ENCODE measurements around the gene HEPACAM2.

Gene HEPACAM2

GRCh38 chr7:93185303-93186027, 40.8 kb downstream of the HEPACAM2 start:
- no peak for TF ChIP-seq Cebpa-rat (IDR thresholded peaks at IDR 0.05)
- no peak overlapping the region for H3K4me3 ChIP-seq

GRCh38 chr7:93179173-93179572, 47.1 kb downstream of the HEPACAM2 start:
- peaks cover 0 to 5% (median 0%) of the 10 kb centered on the region in 11 experiments; a peak in 3 of 22 replicates for H3K9me3 ChIP-seq (replicated peaks in 1 of 11)
- TF ChIP-seq Cebpa-rat (IDR thresholded peaks at IDR 0.05) = no peak
- H4K20me1 ChIP-seq = no peaks in the 10 kb centered on the region
- H3K4me3 ChIP-seq = no peak overlapping the region
- no peak overlapping the region for H3K9ac ChIP-seq
- H3K4me2 ChIP-seq = no peak overlapping the region
- H3K27ac ChIP-seq = no peak overlapping the region
- no peaks in the 10 kb centered on the region for H3K4me1 ChIP-seq
- no peaks in the 10 kb centered on the region for H3K27me3 ChIP-seq
- no peaks in the 10 kb centered on the region for H3K36me3 ChIP-seq

More at GRCh38 chr7:93185303-93186027, 40.8 kb downstream of the HEPACAM2 start:
- Histone ChIP-seq H3K27ac (no peak overlapping the region), H3K4me2 (0 out of 22 replicates have a peak overlapping the region, but pooled peaks of 2 of the 11 experiments have one; percentile 4 to 8), H3K9ac (no peak overlapping the region), H3K27me3 (no peaks in the 10 kb centered on the region), H4K20me1 (no peaks in the 10 kb centered on the region), H3K4me1 (peaks cover 0 to 5% (median 0%) of the 10 kb centered on the region in 10 experiments; a peak in 1 of 20 replicates), H3K36me3 (no peaks in the 10 kb centered on the region), H3K9me3 (replicated peaks in 1 of 11) (no peaks in the 10 kb centered on the region)

GRCh38 chr7:93178213-93178612, 48.1 kb downstream of the HEPACAM2 start:
- Histone ChIP-seq H4K20me1 (no peaks in the 10 kb centered on the region), H3K27ac (no peak overlapping the region), H3K4me2 (no peak overlapping the region), H3K9ac (no peak overlapping the region), H3K27me3 (no peaks in the 10 kb centered on the region), H3K9me3 (replicated peaks in 1 of 11) (peaks cover 0 to 11% (median 0%) of the 10 kb centered on the region in 11 experiments; a peak in 6 of 22 replicates), H3K4me3 (no peak overlapping the region), H3K36me3 (no peaks in the 10 kb centered on the region), H3K4me1 (no peaks in the 10 kb centered on the region)
- no peak for TF ChIP-seq Cebpa-rat (IDR thresholded peaks at IDR 0.05)

- H4K20me1 ChIP-seq = no peaks in the 10 kb centered on the region
- H3K4me3 ChIP-seq = no peak overlapping the region
- H3K4me2 ChIP-seq = no peak overlapping the region
- H3K27ac ChIP-seq = no peak overlapping the region
- H3K9me3 ChIP-seq (replicated peaks in 1 of 11) = peaks cover 3 to 21% (median 5%) of the 10 kb centered on the region in 11 experiments; a peak in 20 of 22 replicates
- no peak for TF ChIP-seq Cebpa-rat (IDR thresholded peaks at IDR 0.05)
- H3K27me3 ChIP-seq = no peaks in the 10 kb centered on the region
- H3K4me1 ChIP-seq = no peaks in the 10 kb centered on the region
- H3K36me3 ChIP-seq = no peaks in the 10 kb centered on the region
- no peak overlapping the region for H3K9ac ChIP-seq
Measured at GRCh38 chr7:93176992-93177580, 49.2 kb downstream of the HEPACAM2 start.

GRCh38 chr7:93175219-93175618, 51.0 kb downstream of the HEPACAM2 start:
- H3K36me3 ChIP-seq = no peaks in the 10 kb centered on the region
- no peaks in the 10 kb centered on the region for H4K20me1 ChIP-seq
- H3K4me3 ChIP-seq = no peak overlapping the region
- TF ChIP-seq Cebpa-rat (IDR thresholded peaks at IDR 0.05) = no peak
- H3K27ac ChIP-seq = no peak overlapping the region
- peaks cover 21 to 40% (median 23%) of the 10 kb centered on the region in 11 experiments for H3K9me3 ChIP-seq (replicated peaks in 1 of 11)
- H3K27me3 ChIP-seq = no peaks in the 10 kb centered on the region
- H3K4me2 ChIP-seq = no peak overlapping the region
- H3K4me1 ChIP-seq = no peaks in the 10 kb centered on the region
- no peak overlapping the region for H3K9ac ChIP-seq

GRCh38 chr7:93172683-93173082, 53.6 kb downstream of the HEPACAM2 start:
- H3K27me3 ChIP-seq = no peaks in the 10 kb centered on the region
- H4K20me1 ChIP-seq = no peaks in the 10 kb centered on the region
- H3K4me2 ChIP-seq = no peak overlapping the region

GRCh38 chr7:93171606-93172226, 54.6 kb downstream of the HEPACAM2 start:
- no peak overlapping the region for H3K4me3 ChIP-seq
- no peak overlapping the region for H3K27ac ChIP-seq

More at GRCh38 chr7:93172683-93173082, 53.6 kb downstream of the HEPACAM2 start:
- no peak for TF ChIP-seq Cebpa-rat (IDR thresholded peaks at IDR 0.05)
- Histone ChIP-seq H3K27ac (no peak overlapping the region), H3K9me3 (replicated peaks in 1 of 11) (peaks cover 24 to 48% (median 31%) of the 10 kb centered on the region in 11 experiments), H3K36me3 (no peaks in the 10 kb centered on the region), H3K9ac (no peak overlapping the region), H3K4me1 (no peaks in the 10 kb centered on the region), H3K4me3 (no peak overlapping the region)

GRCh38 chr7:93165447-93165846, 60.8 kb downstream of the HEPACAM2 start:
- Histone ChIP-seq H3K4me1 (no peaks in the 10 kb centered on the region), H3K27ac (no peak overlapping the region), H3K27me3 (no peaks in the 10 kb centered on the region), H3K9me3 (replicated peaks in 1 of 11) (peaks cover 17 to 32% (median 28%) of the 10 kb centered on the region in 11 experiments), H3K9ac (no peak overlapping the region), H3K4me3 (no peak overlapping the region), H4K20me1 (no peaks in the 10 kb centered on the region), H3K4me2 (no peak overlapping the region), H3K36me3 (no peaks in the 10 kb centered on the region; a peak in 1 of 22 replicates)
- no peak for TF ChIP-seq Cebpa-rat (IDR thresholded peaks at IDR 0.05)

More at GRCh38 chr7:93171606-93172226, 54.6 kb downstream of the HEPACAM2 start:
- Histone ChIP-seq H4K20me1 (no peaks in the 10 kb centered on the region), H3K4me1 (no peaks in the 10 kb centered on the region), H3K9ac (no peak overlapping the region), H3K4me2 (no peak overlapping the region), H3K36me3 (no peaks in the 10 kb centered on the region), H3K27me3 (no peaks in the 10 kb centered on the region), H3K9me3 (replicated peaks in 1 of 11) (peaks cover 24 to 48% (median 31%) of the 10 kb centered on the region in 11 experiments)
- TF ChIP-seq Cebpa-rat (IDR thresholded peaks at IDR 0.05) = no peak

GRCh38 chr7:93164766-93165165, 61.5 kb downstream of the HEPACAM2 start:
- Histone ChIP-seq H4K20me1 (no peaks in the 10 kb centered on the region), H3K4me3 (no peak overlapping the region), H3K27ac (no peak overlapping the region), H3K9ac (no peak overlapping the region), H3K9me3 (replicated peaks in 1 of 11) (peaks cover 14 to 28% (median 22%) of the 10 kb centered on the region in 11 experiments), H3K27me3 (no peaks in the 10 kb centered on the region), H3K4me1 (no peaks in the 10 kb centered on the region), H3K36me3 (no peaks in the 10 kb centered on the region; a peak in 1 of 22 replicates), H3K4me2 (no peak overlapping the region)
- TF ChIP-seq Cebpa-rat (IDR thresholded peaks at IDR 0.05) = no peak
